HG03439 (cell line): ENCODE results near the gene HOXA11.

Source experiments
- ATAC-seq: cut with Tn5 transposase; IDR thresholded peaks from one replicate; pipeline ENCODE4 v1.9.1; 2021; ENCODE audit warnings: mild to moderate bottlenecking, moderate library complexity; ENCODE audit not compliant: unreplicated experiment

HOXA11 gene

DNA sequence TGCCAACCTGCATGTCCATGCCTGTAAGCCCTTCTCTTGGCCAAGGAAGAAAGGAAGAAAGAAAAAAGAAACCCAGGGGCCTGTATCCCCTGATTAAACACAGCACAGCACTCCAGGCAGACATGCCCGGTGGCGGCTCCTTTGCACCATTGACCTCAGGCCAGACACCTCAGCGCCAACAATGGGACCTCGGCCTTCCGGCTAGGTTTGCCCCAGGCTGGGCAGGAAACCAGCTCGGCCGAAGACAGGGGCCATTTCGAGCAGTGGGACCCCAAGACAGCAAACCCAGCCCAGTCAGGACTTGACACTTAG is 13.8 kb downstream of the HOXA11 start:
- ATAC-seq, result no peak

DNA sequence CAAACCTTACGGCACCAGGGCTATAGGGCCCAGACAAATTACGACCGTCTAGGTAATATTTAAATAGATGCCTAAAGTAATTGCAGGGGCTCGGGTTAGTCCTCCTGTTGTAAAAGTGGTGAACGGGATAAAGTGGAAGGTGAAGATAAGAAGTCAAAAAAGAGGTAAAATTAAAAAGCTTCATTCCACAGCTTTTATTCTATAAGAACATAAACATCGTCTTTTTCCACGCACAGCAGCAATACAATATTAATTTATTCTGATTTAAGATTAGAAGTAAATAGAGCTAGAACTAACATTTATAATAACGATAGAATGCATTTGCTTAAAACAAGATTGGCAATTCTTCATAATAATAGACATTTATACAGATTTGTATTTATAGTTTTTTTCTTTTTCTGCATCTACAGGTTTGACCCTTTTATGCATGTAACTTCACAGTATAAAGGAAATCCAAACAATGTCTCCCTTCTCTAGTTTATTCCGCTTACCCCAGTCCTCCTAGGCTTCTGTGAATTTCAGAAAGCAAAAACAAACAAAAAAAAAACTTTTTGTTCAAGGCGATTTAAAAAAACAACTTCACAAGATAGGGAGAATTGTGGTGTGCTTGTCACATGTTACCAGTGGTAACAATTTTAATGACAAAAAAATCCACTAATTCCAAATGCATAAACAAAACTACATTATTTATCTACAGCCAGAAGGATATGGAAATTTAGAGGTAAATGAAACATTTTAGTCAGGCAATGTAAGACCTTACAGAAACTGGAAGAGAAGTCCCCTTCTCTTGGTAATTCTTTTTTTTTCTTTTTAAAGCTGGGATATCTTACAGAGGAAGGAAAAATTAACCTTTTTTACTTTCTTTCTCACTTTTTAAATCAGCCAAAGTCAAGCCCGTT is 14.4 kb downstream of the HOXA11 start:
- no peak for ATAC-seq

DNA sequence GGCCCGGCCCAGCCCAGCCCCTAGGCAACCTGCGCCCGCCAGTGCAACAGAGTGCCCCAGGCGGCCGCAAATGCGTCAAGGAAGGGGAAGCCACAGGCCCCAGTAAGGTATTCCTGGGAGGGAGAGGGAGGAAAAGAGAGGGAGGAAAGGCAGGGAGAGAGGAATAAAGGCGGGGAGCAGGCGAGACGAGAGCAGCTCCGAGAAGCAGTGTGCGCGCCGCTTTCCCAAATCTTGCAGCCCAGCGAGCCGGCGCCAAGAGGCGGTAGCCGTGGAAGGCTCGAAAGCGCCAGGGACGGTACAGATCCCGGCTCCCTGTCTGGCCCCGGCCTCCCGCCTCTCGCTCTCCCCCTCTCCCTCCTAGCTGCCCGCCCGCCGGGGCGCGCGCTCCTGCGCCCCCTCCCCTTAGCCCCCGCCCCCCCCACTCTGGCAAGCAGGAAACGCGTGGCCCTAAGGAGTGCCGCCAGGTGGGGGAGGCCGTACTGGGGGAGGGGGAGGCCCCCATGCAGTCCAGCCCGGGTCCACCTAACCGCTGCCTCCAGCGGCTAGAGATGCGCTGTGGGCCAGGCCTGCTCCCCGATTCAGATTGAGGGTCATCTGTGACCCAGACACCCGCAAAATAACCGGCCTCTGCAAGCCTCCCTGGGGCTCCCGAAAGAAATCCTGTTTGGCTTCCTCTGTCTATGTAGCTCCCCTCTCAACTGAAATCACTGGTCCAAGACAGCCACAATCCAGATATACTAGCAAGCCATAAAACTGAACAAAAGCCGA is 15.2 kb downstream of the HOXA11 start:
- no peak for ATAC-seq

DNA sequence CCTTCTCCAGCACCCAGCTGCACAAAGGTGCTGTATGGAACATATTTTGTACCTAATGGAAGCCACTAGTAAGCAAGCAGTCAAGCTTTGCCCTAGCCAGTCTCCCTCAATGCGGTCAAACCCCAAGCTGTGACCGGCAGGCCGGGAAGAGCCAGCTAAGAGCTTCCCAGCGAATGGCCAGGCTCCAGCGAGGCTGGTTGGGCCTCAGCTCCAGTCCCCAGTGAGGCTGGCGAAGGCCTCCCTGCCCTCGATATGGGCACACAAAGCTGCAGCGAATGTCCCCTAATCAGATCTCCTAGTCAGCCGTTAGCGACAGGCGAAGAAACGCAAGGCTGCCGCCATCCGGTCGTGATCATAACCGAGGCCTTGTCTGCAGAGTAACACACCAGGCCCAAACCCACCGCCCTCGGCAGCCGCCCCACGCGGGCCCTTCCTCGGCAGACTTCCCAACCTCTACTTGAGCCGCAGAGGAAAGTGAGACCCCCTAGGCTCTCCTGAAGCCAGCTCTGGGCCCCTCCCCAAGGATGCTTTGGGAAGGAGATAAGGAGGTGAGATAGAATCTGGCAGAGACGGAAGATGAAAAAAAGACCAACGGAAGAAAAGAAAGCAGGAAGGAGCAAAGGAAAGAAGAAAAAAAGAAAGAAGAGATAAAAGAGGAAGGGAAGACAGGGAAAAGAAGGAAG is 16.6 kb downstream of the HOXA11 start:
- ATAC-seq, result no peak

DNA sequence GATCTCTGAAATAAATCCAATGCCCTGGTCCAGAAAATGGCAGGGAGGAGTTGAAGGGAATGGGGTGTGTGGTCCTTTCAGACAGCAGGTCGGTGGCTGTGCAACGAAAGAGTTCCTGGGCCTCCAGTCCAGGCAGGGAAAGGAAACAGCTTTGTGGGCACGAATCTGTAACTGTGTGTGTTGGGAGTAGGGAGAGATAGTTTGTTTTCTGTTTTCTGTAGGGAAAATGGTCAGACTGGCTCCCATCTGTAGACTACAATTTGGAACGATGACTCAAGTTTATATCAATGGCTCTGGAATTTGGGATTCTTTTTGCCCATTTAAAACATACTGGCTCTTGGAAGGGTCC is 17.1 kb downstream of the HOXA11 start:
- no peak for ATAC-seq

DNA sequence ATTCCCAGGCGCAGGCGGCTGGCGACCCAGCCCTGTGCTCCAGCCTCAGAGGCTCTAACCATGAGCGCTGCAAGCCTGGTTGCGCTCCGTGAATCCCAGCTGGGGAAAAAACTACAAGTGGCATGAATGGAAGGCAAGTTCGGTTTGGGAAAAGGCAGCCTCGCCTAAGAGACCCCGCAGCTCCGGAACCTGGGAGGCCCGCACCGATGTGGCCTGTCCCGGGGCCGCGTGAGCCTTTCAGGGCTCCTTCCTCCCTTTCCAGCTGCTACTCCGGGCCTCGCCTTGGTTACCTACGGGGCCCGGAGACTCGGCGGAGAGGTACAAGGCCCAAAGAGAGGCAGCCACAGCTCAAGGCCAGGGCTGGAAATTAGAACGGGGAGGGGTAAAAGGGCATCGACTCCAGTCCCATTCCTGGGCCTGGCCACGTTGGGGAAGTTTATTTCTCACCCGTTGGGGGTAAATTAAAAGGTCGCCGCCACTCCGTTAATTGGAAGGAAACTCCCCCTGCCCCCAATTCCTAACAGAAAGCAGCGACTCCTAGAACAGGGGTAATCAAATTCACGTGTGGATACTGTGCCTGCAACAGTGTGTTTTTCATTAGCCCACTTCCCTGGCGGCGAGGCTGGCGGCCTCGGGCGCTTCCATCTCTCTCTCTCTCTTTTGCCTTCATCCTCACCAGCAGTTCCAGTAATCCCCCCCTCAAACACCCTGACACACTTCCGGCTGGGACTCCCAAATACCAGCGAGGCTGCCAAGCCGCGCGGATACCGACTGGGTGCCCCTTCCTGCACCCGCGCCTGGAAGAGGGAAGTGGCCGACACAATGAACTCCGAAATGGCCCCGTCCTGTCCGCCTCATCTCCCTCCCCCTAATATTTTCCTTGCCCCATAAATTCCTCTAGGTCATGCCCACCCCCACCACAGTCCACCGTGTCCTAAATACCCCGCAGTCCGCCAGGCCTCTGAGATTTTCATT is 18.2 kb downstream of the HOXA11 start:
- ATAC-seq, result no peak

DNA sequence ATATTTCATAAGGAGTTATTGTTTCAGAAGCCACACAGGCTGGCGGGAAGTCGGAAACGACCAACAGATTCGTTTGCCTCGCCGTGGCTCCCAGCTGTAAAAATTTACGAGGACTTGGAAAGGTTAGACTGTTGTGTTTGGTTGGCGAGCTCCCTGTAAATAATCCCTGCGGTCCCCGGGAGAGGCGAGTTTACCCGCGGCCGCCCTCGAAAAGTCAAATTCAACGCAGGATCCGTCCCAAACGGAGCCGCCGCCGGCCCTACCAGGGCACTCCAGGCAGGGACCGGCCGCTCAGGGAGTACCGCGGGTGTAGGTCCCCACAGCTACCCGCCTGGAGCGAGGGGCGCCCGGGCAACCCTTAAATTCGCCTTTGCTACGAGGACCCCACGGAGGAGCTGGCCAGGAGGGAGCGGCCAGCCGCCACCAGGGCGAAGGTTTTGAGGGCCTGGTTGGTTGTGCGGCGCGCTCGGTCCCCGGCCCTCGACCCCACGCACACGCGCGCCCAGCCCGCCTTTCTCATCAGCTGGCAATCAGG is 19.0 kb downstream of the HOXA11 start:
- ATAC-seq, result no peak

DNA sequence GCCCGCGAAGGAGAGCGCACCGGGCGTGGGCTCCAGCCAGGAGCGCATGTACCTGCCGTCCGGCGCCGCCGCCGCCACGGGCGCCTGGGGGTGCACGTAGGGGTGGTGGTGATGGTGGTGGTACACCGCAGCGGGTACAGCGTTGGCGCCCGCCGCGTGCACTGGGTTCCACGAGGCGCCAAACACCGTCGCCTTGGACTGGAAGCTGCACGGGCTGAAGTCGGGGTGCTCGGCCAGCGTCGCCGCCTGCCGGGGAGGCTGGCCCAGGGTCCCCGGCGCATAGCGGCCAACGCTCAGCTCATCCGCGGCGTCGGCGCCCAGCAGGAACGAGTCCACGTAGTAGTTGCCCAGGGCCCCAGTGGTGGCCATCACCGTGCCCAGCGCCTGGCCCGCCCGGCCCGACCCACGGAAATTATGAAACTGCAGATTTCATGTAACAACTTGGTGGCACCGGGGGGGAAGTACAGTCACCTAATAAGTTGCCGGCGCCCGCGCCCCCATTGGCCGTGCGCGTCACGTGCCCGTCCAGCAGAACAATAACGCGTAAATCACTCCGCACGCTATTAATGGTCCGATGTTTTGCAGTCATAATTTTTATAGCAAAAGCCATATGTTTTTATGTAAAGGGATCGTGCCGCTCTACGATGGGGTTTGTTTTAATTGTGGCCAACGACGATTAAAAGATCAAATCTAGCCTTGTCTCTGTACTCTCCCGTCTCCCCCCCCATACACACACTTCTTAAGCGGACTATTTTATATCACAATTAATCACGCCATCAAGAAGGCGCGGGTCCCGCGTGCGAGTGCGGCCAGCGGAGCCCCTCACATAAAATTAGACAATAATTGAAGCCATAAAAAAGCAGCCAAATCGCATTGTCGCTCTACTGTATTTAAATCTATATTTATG is 19.7 kb downstream of the HOXA11 start, which contains the start of gene HOXA9:
TSS of gene HOXA9 (minus strand) at position 449 of the 907 bp plus-strand sequence. CDS start at position 369, 80 bp downstream.
- no peak for ATAC-seq

DNA sequence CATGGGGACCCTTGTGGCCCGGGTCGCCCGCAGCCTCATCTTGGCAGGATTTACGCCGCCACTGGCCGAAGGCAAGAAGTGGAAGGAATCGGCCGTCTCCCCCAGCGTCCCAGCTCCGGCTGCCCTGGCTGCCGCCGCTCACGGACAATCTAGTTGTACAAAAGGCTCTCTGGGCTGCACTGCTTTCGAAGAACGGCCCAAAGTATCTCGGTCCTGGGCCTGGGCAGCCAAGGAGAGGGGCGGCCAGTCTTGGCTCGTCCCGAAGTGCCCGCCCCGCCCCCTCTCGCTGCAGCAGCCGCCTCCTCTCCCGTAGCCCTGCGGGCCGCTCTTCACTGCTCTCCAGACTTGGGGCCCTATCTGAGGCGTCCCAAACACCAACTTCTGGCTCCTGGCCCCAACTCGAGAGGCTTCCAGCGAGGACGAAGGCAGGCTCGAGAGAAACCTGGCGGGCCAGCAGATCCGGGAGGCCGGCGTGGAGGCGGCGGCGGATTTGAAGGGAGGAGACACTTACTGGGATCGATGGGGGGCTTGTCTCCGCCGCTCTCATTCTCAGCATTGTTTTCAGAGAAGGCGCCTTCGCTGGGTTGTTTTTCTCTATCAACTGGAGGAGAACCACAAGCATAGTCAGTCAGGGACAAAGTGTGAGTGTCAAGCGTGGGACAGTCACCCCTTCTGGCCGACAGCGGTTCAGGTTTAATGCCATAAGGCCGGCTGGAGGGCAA is 20.5 kb downstream of the HOXA11 start:
- no peak for ATAC-seq

DNA sequence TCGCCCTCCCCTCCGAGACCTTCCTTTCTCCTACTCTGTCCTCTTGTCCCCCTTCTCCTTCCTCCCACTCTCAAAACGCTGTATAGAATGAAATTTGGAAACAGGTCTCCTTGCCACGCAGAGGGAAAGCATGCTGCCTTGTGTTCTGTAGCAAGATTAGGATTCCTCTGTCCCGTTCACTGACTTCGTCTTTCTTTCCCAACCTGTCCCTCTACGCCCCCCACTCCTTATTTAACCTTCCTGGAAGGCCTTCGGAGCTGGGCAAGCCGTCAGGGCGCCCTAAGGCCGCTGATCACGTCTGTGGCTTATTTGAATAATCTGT is 21.0 kb downstream of the HOXA11 start:
- no peak for ATAC-seq

DNA sequence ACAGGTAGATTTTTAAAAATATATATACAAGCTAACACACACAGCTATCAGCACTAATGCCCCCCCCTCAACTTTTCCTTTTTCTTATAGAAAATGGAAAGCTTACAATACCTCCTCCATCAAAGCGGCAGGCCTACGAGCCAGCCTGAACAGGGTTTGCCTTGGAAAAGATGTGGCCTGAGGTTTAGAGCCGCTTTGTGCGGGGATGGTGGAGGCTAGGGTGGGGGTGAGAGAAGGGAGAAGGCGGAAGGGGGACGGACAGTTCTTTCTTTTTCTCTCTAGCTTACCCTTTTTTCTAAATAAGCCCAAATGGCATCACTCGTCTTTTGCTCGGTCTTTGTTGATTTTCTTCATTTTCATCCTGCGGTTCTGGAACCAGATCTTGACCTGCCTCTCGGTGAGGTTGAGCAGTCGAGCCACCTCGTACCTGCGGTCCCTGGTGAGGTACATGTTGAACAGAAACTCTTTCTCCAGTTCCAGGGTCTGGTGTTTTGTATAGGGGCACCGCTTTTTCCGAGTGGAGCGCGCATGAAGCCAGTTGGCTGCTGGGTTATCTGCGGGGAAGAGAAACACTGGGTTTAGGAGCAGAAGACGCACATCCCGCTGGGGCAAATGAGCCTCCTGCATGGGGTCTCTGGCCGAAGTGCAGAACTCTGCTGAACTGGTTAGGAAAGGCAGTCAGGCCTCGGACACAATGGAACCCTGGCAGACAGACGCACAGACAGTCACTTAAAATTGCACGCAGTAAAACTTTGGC is 21.6 kb downstream of the HOXA11 start:
- ATAC-seq, result no peak

DNA sequence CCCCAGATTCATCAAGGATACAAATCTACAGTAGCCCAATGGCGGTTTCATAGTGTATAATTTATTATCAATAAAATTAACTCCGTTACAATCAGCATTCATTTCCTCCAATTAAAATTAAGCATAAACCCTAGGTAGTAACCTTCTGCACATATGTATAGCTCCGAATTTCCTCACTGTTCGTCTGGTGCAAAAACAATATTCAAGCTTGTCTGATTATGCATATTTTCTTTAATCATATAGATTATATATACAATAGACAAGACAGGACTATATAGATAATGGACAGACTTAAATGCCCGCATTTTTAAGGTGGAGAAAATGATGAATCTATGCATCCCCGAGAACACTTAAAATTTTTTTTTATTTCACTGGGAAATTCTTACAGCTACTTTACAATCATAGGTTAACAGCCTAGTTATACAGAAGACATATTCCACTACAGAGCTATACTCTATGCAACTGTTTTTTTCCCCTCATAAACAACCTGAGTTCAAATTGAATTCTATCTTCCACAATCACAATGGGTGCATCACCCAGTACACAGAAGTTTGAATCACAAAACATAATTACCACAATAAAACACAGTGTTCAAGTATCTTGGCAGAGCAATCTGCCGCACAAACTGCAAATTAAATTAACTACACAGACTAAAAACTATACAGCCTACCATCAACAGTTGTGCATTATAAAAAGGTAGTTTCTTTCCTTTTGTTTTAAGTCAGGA is 22.3 kb downstream of the HOXA11 start:
- no peak for ATAC-seq

DNA sequence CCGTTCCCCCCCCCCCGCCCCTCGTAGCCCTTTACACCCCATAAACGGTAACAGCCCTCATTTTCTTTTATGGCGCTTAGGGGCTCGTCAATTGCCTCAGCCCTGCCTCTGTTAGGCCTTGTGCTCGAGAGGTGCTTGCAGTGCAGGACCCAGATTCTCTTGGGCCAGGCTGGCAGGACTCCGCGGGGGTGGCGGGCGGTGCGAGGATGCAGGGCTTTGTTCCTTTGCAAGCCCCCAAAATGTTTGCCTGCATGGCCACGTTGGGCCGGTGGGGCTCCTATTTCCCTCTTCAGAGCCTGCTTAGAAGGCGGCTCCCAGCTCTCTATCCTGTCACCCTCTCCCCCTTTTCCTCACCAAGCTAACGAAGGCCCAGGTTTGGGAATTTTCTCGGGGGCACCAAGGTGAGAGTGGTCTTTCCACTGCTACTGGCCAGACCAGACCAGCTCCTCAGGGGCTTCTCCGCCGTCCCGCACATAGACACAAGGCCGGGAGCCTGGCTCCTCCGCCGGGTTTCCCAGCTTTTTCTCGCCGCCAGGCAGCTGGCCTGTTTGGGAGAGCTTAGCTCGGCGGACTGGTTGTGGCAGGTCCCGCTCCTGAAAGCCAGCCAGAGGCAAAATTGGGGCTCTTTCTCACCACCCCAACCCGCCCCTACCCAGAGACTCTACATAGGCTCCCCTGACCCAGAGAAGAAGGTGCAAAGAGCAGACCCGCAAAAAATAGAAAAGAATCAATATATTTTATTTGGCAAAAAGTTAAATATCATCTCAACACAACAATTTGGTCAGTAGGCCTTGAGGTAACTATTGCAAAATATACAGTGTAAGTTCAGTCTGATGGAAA is 23.1 kb downstream of the HOXA11 start:
- no peak for ATAC-seq

DNA sequence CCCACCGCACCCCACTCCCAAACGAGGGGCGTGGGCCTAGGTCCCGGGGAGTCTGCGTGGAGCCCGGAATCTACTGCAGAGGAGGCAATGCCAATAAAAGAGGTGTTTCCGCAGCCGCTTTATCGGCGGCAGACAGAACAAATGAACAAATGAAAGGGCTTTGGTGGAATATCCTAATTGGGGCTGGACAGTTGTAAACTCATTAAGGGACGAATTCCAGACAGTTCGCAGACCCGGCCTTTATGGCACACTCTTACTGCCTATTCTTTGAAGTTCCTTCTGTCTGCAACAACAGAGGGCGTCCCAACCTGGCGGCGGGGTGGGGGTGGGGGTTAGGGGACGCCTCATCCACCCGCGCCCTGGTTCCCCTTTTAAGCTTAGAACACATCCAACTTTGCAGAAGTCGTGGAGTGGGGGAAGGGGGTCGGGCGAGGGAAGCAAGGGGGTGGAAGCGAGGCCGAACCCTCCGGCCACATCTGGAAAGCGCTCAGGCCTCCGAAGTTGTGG is 23.8 kb downstream of the HOXA11 start:
- peak; percentile 8 for ATAC-seq

DNA sequence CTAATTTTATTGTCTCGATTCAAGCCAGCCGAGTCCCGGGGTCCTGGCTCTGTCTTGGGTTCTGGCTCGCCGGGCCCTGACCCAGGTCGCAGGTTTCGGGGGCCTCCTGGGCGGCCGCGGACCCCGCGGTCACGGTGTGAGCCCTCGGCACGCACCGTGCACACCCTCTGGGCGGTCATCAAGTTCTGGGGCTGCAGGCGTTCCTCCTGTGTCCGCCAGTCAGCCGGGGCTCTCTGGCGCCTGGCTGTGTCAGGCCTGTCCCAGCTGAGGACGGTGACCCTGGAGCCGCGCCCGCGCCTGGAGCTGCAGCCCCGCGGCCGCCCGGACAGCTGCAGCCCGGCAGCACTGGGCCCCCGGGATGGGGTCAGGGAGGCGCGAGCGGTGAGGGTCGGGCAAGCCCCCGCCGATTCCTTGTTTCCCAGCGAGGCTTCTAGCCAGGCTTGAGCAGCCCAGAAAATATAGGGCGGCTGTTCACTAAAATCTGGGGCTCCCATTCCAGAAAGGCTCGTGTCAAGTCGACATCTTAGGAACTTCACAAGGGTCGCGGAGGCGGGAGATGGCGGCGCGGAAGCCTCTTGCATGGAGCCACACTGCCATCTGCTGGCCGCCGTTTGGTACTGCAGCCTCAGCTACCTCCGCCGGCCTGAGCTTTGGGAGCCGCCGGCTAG is 24.4 kb downstream of the HOXA11 start:
- ATAC-seq, result peak; percentile 69

DNA sequence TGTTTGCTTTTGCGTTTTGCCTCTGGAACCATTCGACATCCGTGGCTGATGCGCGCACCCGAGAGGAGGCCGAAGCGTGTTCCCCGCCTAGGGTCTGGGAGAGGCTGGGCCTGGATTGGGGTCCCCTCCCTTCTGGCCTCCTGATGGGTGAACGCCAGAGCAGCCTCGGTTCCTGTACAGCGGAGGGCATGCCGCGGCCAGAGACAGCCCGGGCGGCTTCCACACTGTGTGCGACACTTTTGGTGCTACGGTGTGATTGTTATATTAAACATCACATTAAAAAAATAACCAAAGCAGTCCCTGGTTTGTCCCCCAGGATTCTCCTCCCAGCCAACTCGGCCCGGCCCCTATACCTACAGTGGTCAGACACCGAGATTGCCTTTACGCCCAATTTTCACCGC is 24.9 kb downstream of the HOXA11 start:
- ATAC-seq, result no peak
